ENCODE measurements around the gene BLOC1S6. TPM values are rescaled to one million over a fixed set of nuclear protein-coding genes. Genes with fewer than 3 reads are reported as not detected.

Gene BLOC1S6
- total RNA-seq, 1 donor from 2014 or later = 54.4 TPM

- DNase-seq (ENCODE audit: low read depth, low spot score) = no peak
- H3K27ac Mint-ChIP-seq (ENCODE audit: unreplicated experiment) = no peak overlapping the region
- no peaks in the 10 kb centered on the region for H3K9me3 Mint-ChIP-seq
- no peak for TF ChIP-seq CTCF (conservative IDR thresholded peaks at IDR 0.05)
- H3K4me1 Mint-ChIP-seq = peaks cover 30% of the 10 kb centered on the region
- H3K36me3 Mint-ChIP-seq (ENCODE audit: low read depth) = no peaks in the 10 kb centered on the region
- H3K4me3 Mint-ChIP-seq = peak overlapping the region; percentile 100
- H3K27me3 Mint-ChIP-seq (ENCODE audit: low read depth) = no peaks in the 10 kb centered on the region
These were observed 1.9 kb upstream of the BLOC1S6 start for GRCh38 chr15:45585069-45585791.

GRCh38 chr15:45586125-45586524, 1.1 kb upstream of the BLOC1S6 start:
- no peaks in the 10 kb centered on the region for H3K27me3 Mint-ChIP-seq (ENCODE audit: low read depth)
- no peak for DNase-seq (ENCODE audit: low read depth, low spot score)
- H3K9me3 Mint-ChIP-seq = no peaks in the 10 kb centered on the region
- H3K4me3 Mint-ChIP-seq = peak overlapping the region; percentile 100
- TF ChIP-seq CTCF (conservative IDR thresholded peaks at IDR 0.05) = no peak
- H3K4me1 Mint-ChIP-seq = peaks cover 30% of the 10 kb centered on the region
- H3K36me3 Mint-ChIP-seq (ENCODE audit: low read depth) = no peaks in the 10 kb centered on the region
- peak overlapping the region; percentile 100 for H3K27ac Mint-ChIP-seq (ENCODE audit: unreplicated experiment)

GRCh38 chr15:45586601-45587094, 531 bp upstream of the BLOC1S6 start:
- no peaks in the 10 kb centered on the region for H3K36me3 Mint-ChIP-seq (ENCODE audit: low read depth)
- H3K9me3 Mint-ChIP-seq = no peaks in the 10 kb centered on the region
- H3K27me3 Mint-ChIP-seq (ENCODE audit: low read depth) = no peaks in the 10 kb centered on the region
- H3K4me3 Mint-ChIP-seq = peak overlapping the region; percentile 100
- H3K4me1 Mint-ChIP-seq = peaks cover 30% of the 10 kb centered on the region
- no peak for DNase-seq (ENCODE audit: low read depth, low spot score)
- H3K27ac Mint-ChIP-seq (ENCODE audit: unreplicated experiment) = peak overlapping the region; percentile 100
- no peak for TF ChIP-seq CTCF (conservative IDR thresholded peaks at IDR 0.05)

GRCh38 chr15:45587863-45588170, 638 bp downstream of the BLOC1S6 start:
- TF ChIP-seq CTCF (conservative IDR thresholded peaks at IDR 0.05) = no peak
- H3K9me3 Mint-ChIP-seq = no peaks in the 10 kb centered on the region
- H3K36me3 Mint-ChIP-seq (ENCODE audit: low read depth) = no peaks in the 10 kb centered on the region
- H3K4me1 Mint-ChIP-seq = peaks cover 30% of the 10 kb centered on the region
- H3K27me3 Mint-ChIP-seq (ENCODE audit: low read depth) = no peaks in the 10 kb centered on the region
- H3K4me3 Mint-ChIP-seq = peak overlapping the region; percentile 100
- no peak for DNase-seq (ENCODE audit: low read depth, low spot score)
- peak overlapping the region; percentile 100 for H3K27ac Mint-ChIP-seq (ENCODE audit: unreplicated experiment)

GRCh38 chr15:45588219-45588875, 1.2 kb downstream of the BLOC1S6 start:
- Mint-ChIP-seq H3K9me3 (no peaks in the 10 kb centered on the region), H3K27me3 (ENCODE audit: low read depth) (no peaks in the 10 kb centered on the region), H3K4me1 (peaks cover 30% of the 10 kb centered on the region), H3K27ac (ENCODE audit: unreplicated experiment) (peak overlapping the region; percentile 100), H3K4me3 (peak overlapping the region; percentile 100), H3K36me3 (ENCODE audit: low read depth) (peaks cover 1% of the 10 kb centered on the region)
- no peak for DNase-seq (ENCODE audit: low read depth, low spot score)
- TF ChIP-seq CTCF (conservative IDR thresholded peaks at IDR 0.05) = no peak

Data from neural crest cell (in vitro differentiated cells).